Nucleus accumbens (tissue), 56 donors: ENCODE data around the gene C3orf62.
"Not testable (repeated sequence)": the region's sequence is repeated elsewhere in the genome, so short reads cannot be mapped to it uniquely, and the experiment has no call there.

ENCODE experiments used
- DNase-seq, 56 donors: peaks; one replicate each; lab custom pipeline; 2025; lab: John Stamatoyannopoulos, UW

C3orf62 gene

GRCh38 chr3:49270156-49270500, 6.9 kb downstream of the C3orf62 start:
- no peak for DNase-seq

DNA sequence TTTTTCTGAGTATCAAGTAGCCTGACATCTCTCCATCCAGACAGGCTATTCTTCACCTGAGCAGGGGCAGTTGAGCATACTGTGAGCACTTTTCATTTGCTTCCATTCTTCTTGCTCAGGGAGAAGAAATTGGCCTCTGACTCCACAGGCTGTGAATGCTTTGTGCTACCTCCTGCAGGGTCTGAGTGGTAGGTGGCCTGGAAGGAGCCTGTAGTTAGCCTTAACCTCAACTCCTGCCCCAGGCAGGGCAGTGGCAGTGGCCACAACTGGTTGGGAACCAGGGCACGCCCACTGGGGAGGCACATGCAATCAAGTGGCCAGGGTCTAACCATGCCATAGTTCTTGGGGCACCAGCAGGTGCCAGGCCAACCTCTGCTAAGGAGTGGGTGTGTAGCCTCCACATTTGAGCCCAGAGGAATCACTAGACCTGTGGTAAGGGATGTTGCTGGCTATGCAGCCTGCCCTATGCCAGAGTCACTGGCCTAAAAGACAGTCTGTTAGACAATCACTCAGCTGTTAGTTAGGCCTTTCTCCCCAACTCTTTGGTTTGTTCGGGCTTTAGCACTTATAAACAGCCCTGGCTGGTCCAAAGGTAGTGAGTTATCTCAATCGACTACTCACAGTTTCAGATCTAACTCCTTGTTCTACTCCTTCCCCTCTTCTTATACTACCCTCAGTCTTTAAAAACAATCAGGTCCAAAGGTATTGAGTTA, 7.4 kb downstream of the C3orf62 start:
- no peak for DNase-seq

GRCh38 chr3:49266410-49267095, 10.5 kb downstream of the C3orf62 start:
- DNase-seq = peak in 2 of 56 donors; percentile 26 to 34

DNA sequence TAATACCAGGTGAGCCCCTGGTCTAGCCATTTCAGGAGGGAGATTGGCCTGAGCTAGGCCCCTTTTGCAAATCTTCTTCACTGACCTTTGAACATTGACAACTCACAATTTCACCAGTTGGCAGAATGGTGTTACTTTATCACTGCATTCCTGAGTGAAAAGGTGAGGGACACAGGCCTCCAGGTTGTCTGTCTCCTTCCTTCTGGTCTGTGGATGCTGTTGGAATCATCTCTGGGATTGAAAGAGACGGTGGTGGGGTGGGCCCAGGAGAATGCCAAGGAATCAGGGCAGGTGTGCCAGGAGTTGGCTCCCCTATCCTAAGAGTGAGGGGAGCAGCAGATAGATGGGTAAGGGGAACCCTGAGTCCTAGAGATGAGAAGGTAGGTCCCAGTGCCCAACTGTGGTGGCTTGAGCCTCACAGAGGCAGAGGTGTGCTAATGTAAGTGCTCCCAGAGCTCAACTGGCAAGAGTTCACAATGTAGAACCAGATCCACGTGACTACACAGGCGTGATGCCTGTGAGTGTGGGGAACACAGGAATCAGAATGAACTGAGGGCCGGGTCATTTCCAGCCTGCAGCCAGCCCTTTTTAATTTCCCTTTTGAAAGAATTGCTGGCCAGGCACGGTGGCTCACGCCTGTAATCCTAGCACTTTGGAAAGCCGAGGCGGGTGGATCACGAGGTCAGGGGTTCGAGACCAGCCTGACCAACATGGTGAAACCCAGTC, 11.2 kb downstream of the C3orf62 start:
- DNase-seq = no peak

DNA sequence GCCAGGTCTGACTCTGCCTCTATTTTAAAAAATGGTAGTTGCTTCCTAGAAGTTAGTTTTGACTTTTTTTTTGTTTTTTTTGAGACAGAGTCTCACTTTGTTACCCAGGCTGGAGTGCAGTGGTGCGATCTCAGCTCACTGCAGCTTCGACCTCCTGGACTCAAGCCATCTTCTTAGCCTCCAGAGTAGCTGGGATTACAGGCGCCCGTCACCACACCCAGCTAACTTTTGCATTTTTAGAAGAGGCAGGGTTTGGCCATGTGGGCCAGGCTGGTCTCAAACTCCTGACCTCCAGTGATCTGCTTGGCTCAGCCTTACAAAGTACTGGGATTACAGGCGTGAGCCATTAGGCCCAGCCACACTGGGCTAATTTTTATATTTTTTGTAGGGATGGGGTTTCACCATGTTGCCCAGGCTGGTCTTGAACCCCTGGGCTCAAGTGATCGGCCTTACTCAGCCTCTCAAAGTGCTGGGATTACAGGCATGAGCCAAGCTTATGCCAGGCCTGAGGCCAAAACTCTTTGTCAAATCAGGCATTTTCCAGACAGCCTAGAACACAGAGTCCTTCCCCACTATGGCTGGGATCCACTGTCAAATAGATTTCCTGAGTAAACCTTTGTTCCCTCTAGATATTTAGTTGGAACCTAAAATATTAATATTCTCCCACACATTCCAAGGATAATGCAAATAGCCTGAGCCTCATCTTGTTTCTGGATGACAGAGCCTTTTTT, 13.7 kb downstream of the C3orf62 start:
- DNase-seq = no peak

- no peak for DNase-seq
Observed at GRCh38 chr3:49260806-49261324, 16.2 kb downstream of the C3orf62 start.

DNA sequence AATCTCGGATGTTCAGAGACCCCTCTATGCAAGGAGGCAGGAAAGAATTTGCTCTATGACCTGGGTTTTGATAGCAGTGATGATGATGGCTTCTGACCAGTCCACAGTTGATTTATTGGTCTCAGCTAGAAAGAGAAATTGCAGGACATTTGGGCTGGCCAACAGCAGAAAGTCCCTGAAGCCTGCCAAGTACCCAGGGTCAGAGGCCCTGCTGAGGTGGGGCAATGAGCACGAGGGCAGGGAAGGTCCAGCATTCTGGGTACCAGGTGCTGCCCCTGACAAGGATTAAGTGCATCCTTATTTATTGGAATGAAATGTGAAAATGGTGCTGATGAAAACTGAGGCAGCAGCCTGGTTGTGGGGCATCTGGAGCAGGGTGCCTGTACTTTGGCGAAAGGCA, 19.8 kb downstream of the C3orf62 start:
- DNase-seq = no peak

- no peak for DNase-seq
Observed at GRCh38 chr3:49255718-49256511, 21.1 kb downstream of the C3orf62 start.

- no peak for DNase-seq
Observed at GRCh38 chr3:49255112-49255511, 21.9 kb downstream of the C3orf62 start.

DNA sequence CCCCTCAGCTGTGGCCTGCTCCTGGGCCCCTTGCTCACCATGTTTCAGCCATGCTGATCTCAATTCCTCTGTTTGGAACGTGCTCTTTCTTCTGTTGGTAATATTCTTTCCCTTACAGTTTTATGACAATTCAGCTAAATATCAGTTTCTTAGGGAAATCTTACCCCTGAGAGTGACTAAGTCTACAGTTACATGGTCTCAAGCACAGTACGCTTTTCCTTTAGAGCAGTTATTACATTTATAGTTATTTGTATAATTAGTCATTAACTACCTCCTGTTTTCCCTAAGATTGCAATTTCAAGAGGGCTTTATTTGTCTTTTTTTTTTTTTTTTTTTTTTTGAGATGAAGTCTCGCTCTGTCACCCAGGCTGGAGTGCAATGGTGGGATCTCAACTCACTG, 23.5 kb downstream of the C3orf62 start:
- DNase-seq = no peak

DNA sequence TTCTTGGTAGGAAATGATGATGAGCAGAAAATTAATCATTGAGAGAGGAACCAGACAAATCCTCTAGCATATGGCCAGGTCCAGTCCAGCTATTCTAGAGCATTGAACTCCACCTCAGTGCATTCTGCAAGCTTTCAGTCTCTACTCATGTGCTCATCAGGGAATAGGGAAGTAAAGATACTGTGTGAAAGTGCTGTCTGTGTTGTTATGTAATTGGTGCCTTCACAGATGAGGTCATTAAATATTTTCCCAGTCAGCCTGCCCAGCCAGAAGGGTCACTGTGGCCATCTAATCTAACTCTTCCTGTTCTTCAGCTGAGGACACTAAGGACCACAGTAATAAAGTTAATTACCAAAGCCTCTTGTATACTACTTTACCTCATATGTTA, 28.2 kb downstream of the C3orf62 start:
- DNase-seq = peak in 1 of 56 donors; percentile 11

DNA sequence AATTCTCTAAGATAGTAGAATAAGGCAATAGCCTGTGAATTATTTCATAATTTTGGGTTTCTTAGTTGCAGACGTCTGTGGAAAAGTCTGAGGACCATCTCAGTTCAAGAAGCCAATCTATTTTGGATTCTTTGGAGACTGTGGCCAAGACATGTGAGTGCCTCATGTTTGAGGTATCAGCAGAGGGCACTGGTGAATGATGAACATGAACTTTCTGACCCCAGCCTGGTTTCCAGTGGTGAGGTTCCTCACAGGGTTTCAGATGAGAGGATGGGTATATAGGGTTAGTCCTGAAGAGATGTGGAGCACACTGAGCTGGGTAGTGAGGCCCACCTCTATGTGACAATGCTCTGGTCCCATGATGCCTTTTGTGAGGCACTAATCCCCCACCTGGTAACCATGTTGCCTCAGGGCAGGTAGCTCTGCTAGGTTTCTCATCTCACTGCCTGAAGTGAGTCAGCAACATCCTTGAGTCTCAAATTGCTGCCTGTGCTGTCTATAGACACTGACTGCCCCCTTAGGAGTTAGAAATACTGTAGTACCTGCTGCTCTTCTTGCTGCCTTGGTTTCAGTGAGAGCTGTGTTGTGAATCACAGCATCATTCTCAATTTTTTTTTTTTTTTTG, 32.3 kb downstream of the C3orf62 start:
- peak in 7 of 56 donors; percentile 2 to 17 (median 11) for DNase-seq

DNA sequence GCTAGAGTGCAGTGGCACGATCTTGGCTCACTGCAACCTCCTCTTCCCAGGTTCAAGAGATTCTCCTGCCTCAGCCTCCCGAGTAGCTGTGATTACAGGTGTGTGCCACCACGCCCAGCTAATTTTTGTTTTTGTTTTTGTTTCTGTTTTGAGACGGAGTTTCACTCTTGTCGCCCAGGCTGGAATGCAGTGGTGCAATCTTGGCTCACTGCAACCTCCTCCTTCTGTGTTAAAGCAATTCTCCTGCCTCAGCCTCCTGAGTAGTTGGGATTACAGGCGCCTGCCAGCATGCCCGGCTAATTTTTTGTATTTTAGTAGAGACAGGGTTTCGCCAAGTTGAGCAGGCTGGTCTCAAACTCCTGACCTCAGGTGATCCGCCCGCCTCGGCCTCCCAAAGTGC, 36.9 kb downstream of the C3orf62 start:
- DNase-seq = not testable (repeated sequence)

DNA sequence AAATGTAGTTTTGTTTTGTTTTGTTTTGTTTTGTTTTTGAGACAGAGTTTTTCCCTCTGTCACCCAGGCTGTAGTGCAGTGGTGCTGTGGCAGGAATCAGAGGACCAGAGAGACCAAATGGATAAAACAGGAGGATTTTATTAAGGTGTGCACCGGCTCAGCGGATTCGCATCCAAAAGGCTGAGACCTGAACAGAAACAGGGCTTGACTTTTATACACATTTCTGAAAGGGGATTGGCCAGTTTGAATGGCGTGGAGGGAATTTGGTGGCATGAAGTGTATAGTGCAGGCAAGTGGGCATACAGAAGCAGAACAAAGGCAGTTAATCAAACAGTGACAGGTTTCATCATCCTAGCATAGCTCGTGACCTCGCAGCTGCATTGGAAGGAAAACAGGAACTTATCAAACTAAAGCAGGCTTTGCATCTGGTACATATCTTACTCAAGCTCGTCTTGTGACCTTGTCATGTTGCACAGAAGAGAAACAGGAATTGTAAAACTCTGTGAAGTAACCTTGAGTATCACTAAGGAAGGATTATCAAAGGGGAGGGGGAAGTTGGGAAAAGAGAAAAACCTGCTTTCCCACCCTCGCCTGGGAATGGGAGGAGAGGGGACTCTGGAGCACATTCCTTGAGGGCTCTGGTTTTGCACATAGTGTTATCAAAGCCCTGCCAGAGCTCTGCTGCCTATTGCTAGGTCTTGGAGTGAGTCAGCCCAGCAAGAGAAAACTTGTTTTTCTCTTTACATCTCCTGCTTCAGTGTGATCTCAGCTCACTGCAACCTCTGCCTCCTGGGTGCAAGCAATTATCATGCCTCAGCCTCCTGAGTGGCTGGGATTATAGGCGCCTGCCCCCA, 38.5 kb downstream of the C3orf62 start:
- peak in 3 of 56 donors; percentile 4 to 26 (median 7) for DNase-seq

DNA sequence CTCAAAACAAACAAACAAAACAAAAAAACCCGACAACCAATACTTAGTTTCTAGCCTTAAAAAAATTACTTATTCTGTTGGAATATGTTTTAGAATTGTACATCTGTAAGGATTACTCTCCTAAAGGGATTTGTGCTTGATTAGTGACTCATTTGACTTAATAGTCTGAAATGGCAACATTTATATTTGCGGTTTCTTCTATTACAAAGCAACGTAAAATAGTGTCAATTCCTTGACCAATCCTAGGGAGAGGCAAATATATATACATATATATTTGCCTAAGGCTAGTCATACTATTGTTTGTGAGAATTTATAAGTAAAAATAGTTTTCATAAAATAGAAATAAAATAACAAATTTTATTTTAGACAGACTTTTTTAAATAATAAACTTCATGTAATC, 39.7 kb downstream of the C3orf62 start:
- no peak for DNase-seq

DNA sequence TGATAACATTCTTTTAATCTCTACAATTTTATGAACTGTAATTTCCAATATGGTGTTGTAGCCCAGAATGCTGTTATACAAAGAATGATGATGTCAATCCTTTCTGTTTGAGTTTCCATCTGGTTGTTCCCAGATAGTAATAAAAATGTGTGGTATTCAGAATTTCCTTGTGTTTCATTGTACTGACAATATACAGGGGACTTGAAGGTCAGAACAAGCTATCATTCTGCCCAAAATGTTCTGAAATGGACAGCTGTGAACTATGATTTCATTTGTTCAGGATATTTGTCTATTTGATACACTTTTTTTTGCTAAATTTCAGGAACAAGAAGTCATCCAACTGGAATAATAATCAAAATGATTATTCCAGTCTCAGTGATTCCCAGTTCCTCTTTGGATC, 40.8 kb downstream of the C3orf62 start:
- no peak for DNase-seq

- DNase-seq = not testable (repeated sequence)
Observed at GRCh38 chr3:49228817-49229216, 48.2 kb downstream of the C3orf62 start.

GRCh38 chr3:49222002-49222401, 55.0 kb downstream of the C3orf62 start:
- no peak for DNase-seq
